ENCODE measurements around the gene UTP4.

DNA sequence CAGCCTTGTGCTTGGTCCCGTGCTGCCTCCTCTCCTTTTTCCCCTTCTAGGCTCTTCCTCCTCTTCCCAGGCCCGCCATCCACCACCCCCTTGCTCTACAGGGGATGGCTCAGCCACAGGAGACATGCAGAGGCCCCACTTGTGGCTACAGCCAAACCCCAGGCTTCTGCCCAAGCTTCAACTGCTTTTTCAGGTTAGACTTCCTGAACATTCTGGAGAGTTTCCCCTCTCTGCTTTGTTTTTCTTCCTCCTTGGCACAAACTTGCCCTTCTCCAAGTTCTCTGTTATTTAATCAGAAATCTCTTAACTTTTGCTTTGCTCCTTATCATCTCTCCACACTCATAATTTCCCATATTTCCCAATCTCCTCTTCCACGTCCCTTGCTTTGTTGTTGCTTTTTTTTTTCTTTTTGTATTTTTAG lies 45.3 kb upstream of the UTP4 start:
- TF ChIP-seq, protein P1, sequence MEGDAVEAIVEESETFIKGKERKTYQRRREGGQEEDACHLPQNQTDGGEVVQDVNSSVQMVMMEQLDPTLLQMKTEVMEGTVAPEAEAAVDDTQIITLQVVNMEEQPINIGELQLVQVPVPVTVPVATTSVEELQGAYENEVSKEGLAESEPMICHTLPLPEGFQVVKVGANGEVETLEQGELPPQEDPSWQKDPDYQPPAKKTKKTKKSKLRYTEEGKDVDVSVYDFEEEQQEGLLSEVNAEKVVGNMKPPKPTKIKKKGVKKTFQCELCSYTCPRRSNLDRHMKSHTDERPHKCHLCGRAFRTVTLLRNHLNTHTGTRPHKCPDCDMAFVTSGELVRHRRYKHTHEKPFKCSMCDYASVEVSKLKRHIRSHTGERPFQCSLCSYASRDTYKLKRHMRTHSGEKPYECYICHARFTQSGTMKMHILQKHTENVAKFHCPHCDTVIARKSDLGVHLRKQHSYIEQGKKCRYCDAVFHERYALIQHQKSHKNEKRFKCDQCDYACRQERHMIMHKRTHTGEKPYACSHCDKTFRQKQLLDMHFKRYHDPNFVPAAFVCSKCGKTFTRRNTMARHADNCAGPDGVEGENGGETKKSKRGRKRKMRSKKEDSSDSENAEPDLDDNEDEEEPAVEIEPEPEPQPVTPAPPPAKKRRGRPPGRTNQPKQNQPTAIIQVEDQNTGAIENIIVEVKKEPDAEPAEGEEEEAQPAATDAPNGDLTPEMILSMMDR (IDR thresholded peaks at IDR 0.05; ENCODE audit: borderline replicate concordance, extremely low read depth, low read length, poor library complexity, severe bottlenecking): no peak
- TF ChIP-seq EZH2 (IDR thresholded peaks at IDR 0.05; ENCODE audit: borderline replicate concordance, low read depth, low read length, severe bottlenecking): no peak

Data from DND-41 (cell line).